Renal cortical epithelial cell (primary cell): ENCODE data around the gene PTGER1. TPM values are rescaled to one million over a fixed set of nuclear protein-coding genes. Genes with fewer than 3 reads are reported as not detected.
"Not testable (repeated sequence)": the region's sequence is repeated elsewhere in the genome, so short reads cannot be mapped to it uniquely, and the experiment has no call there.

ENCODE experiments used
- DNase-seq: peaks from one replicate; pipeline ENCODE4 v3.0.0-alpha.2; 2011; ENCODE audit warnings: low read depth
- total RNA-seq: library from RNA; depleted of rRNA; stranded (reverse); fragments of >200 nt; gene quantifications from 2 replicates; pipeline ENCODE4 v1.2.3, GENCODE V29; 2014

The PTGER1 gene, protein sequence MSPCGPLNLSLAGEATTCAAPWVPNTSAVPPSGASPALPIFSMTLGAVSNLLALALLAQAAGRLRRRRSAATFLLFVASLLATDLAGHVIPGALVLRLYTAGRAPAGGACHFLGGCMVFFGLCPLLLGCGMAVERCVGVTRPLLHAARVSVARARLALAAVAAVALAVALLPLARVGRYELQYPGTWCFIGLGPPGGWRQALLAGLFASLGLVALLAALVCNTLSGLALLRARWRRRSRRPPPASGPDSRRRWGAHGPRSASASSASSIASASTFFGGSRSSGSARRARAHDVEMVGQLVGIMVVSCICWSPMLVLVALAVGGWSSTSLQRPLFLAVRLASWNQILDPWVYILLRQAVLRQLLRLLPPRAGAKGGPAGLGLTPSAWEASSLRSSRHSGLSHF
- total RNA-seq = 0.85 and 5.0 TPM in 2 replicates

DNA sequence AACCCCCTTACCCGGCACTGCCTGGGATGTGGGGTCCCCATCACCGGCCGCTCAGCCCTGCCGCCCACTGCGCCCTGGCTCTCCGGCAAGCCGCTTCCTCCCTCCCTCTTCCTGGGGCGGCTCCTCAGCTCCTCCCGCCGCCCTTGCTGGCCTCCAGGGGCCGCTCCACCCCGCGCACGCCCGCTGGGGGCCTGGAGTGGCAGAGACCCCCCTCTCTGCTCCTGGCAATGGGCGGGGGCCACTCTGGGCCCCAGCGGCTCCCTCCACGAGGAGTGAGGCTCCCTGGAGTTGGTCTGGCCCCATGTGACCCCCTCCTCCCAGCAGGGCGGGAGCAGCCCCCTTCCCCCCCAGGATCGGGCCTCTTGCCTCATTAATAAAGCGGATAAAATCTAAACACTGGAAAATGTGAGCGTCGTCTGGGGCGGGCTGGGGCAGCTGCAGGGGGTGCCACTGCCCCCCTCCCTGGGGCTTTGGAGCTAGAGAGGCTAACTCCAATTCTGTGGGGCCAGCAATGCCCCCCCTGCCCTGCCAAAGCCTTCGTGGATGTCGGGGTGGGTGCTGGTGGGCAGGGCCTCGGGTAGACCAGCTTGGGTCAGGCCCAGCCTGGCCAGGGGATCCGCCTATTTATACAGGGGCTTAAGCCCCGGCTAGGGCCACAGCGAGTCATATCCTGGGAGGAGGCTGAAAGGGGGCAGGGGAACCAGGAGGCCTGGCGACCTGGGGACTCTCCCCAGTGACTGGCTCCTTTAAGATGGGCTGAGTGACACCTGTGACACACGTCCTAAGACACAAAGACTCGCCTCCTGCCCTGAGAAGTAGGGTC, at the start of gene PTGER1:
Gene PTGER1, minus strand, starts transcription at position 104 of the 823 bp plus-strand sequence. CDS start 1,034 bp downstream, outside the sequence.
- peak; percentile 15 for DNase-seq

DNA sequence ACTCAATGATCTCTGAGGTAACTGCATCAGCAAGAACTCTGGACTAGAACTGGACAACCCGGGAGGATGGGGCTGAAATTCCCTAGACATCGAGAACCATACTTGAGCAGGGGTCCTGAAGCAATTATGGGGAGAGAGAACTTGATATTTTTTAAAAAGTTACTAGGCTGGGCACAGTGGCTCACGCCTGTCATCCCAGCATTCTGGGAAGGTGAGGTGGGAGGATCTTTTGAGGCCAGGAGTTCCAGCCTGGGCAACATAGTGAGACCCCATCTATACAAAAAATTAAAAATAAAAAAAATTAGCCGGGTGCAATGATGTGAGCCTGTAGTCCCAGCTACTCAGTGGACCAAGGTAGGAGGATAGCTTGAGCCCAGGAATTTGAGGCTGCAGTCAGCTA, 45.4 kb upstream of the PTGER1 start:
- no peak for DNase-seq

DNA sequence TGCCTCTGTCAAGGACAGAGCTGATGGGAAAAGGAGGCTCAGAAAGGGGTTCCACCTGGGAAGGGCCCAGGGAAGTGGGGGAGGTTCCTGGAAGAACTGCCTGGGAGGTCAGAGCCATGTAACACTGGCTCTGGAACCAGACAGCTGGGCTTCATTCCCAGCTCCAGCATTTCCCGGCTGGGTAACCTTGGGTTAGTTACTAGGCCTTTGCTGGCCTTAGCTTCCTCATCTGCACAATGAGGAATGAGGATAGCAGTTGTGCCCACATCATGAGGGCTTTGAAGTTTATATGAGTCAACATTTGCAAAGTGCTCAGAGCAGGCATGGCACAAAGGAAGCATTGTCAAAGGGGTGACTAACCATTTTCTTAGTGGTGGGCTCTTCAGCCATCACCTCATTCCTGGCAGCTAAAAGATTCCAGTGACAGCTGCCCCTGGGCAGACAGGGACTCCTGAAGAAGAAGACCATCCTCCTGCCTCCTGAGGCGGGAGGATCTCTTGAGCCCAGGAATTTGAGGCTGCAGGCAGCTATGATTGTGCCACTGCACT, 44.8 kb upstream of the PTGER1 start:
- DNase-seq = peak; percentile 97

DNA sequence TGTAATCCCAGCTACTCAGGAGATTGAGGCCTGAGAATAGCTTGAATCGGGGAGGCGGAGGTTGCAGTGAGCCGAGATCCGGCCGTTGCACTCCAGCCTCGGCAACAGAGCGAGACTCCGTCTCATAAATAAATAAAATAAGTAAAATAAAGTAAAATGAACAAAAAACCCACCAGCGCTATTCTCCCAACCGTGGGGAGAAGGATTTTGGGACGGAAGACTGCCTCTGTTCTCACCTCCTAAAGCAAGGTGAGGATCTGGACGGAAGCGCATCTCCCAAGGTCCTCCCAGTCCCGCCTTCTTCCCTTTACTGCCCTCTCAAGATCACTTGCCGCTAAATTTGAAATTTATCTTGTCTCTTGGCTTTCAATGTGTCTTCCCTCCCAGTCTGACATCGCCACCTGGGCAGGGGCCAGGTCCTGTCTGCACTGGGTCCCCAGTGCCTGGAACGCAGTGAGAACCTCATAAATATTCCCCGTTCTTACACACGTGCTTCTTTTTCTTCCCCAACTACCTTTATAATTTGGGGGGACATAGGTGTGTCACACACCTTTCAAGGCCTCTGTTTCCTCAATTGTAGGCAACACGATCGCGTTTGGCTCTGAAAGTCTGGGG, 44.2 kb upstream of the PTGER1 start:
- no peak for DNase-seq

DNA sequence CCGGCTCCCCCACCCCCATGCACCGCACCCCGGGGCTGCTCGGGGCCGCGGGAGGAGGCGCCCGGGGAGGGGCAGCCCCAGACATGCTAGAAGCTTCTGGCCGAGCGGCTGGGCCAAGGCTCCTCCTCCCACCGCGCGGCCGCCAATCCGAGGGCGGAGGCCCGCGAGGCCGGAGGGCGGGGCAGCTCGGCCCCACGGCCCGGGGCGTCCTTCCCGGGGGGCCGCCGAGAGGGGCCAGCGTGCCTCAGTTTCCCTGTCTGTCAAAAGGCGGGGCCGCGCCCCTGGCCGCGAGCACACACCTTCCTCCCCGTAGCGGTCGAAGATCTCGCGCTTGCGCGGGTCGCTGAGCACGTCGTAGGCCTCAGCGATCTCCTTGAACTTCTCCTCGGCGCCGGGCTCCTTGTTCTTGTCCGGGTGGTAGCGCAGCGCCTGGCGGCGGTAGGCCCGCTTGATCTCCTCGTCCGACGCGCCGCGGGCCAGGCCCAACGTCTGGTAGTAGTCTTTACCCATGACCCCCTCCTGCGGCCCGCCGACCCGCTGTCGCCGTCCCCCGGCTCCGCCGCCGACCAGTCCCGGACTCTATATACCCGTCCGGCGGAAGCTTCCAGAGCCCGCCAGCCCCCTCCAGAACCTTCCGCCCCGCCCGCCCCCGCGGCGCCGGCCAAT, 42.8 kb upstream of the PTGER1 start, which contains the start of gene DNAJB1:
Gene DNAJB1, minus strand, starts transcription at position 558 of the 666 bp plus-strand sequence. Its CDS starts 48 bp downstream, at position 510.
- no peak for DNase-seq

DNA sequence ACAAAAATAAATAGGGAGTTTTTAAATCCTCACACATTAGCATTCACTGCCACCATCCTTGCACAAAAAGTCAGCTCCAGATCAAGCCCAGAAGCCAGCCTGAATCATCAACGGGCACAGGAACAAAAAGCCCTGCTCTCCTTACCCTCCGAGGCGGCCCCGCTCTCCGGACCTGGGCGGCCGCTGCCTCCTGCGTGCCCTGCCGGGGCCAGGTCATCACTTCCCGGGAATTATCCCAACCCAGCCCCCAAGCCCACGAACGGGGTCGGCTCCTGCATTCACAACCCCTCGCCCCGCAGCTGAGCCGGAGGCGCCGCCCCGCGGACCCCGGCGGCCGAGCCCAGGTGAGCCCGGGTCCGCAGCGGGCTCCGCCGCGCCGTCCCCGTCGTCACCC, 42.3 kb upstream of the PTGER1 start:
- no peak for DNase-seq

DNA sequence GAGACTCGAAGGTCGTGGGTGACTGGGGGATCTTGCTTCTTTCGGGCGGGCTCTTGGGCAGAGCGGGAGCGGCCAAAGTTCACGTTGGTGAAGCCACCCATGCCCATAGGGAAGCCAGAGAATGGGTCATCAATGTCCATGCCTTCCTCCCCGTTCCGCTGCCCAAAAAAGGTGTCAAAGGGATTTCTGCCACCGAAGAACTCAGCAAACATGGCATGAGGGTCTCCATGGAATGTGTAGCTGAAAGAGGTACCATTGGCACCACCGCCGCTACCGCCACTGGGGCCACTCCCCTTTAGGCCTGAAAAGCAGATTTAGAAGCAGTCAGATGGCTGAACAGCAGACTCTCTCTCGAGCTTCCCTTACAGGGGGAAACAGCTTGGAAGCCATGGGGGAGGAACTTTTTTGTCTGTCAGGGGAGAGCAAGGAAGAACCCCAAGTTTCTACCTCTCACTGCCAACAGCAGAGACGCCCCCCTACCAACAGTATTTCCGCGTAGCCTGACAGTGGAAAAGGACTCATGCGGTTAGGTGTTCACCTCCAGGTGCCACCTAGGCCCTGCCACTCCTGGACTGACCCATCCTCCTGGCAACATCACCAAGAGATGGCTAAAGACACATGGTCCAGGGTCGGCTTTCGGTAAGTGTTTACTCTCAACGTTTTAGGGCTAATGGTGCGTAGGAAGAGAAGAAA, 41.7 kb upstream of the PTGER1 start:
- no peak for DNase-seq

DNA sequence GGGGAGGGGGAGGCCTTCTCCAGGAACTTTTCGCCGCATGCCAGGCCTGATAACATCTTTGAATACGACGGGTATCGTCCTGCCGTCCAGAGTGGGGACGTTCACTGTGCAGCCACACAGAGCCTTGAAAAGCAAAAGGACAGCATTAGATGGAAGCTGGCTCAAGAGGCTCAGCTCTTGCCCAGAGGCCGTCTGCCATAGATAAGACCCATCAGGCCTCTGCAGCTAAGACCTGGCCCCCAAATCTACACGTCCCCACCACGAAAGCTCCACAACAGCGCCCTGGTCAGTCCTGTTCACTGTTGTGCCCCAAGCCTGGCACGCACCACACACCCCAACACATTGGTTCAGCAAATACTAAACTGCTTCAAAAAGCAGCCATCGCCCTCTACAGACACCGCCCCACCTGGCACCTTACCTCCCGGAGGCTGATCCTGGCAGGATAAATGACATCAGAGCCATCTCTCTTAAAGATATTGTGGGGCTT, 40.9 kb upstream of the PTGER1 start:
- DNase-seq = no peak

DNA sequence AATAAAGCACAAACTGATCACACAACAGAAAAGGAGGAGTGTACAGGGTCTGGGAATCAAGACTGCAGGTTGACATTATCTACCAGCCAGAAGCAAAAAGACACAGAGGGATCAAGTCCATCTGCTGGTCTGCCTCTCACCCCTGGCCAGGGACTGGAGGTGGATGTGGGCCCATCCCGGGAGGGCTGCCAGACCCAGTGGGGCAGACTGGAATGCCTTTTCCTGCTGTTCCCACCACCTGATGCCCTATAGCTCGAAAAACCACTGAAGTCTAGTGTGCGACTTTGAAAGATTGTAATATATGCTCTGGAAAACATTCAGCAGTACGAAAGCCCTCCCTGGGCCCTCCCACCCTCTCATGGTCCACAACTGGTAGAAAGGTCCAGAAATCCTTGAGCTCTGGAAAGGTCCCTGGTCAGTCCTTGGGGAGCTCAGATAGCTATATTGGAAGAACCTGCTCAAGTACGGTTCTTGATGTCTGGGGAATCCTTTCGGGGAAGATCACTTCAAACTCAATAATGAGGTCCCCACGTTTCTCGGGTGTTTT, 40.4 kb upstream of the PTGER1 start:
- DNase-seq = no peak

DNA sequence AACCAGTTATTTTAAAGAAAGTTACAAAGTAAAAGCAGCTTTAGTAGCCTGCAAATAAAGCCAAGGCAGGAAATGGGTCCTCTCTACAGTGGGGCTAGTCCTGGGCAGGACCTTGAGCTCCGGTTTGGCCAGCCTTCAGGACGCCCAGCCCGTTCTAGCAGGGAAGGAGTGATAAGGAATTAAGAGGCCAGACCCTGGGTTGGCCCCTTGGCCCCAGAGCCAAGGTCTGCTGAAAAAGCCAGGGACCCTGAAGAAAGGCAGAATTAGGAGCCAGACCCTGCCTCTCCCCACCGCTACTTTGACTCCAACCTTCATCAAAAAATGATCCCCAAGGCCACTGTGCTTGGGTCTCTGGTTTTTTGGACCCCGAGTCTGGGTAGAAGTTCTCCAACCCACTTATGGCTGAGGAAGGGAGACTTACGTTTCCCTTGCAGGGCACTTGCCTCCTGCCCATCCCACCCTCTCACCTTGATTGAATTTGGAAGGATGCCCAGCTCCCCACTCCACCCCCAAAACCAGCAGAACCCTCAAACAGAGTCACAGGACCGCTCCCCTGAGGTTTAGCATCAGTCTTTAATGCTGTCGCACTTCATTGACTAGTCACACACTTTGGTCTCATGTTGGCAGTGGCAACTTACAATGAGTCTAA, 39.2 kb upstream of the PTGER1 start:
- no peak for DNase-seq

DNA sequence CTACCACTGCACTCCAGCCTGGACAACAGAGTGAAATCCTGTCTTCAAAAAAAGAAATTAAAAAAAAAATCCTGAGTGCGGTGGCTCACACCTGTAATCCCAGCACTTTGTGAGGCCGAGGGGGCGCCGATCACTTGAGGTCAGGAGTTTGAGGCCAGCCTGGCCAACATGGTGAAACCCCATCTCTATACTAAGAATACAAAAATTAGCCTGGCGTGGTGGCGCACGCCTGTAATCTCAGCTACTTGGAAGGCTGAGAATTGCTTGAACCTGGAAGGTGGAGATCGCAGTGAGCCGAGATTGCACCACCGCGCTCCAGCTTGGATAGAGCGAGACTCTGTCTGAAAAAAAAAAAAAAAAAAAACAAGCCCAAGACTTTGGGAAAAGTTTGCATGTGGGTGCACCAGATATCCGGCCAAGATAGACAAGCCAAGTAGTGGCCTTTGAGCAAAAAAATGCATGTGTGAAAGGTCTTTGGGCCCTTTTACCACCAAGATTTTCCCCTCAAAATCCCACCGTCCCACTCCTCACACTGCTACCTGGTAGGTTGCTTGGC, 37.3 kb upstream of the PTGER1 start:
- no peak for DNase-seq

DNA sequence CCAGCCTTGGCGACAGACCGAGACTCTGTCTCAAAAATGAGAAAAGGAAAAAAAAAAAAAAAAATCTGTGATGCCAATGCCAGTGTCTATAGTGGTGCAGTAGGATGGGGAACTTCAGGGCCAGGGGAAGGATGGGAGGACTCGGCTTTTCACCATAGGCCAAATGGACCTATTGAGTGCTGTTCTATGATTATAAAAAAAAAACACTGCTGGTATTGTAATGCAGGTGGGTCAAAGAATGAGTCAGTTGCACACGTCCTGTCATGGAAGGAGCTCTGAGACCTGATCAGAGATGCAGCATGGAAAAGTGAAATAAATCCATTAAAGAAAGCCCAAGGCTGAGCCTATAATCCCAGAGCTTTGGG, 36.1 kb upstream of the PTGER1 start:
- no peak for DNase-seq

DNA sequence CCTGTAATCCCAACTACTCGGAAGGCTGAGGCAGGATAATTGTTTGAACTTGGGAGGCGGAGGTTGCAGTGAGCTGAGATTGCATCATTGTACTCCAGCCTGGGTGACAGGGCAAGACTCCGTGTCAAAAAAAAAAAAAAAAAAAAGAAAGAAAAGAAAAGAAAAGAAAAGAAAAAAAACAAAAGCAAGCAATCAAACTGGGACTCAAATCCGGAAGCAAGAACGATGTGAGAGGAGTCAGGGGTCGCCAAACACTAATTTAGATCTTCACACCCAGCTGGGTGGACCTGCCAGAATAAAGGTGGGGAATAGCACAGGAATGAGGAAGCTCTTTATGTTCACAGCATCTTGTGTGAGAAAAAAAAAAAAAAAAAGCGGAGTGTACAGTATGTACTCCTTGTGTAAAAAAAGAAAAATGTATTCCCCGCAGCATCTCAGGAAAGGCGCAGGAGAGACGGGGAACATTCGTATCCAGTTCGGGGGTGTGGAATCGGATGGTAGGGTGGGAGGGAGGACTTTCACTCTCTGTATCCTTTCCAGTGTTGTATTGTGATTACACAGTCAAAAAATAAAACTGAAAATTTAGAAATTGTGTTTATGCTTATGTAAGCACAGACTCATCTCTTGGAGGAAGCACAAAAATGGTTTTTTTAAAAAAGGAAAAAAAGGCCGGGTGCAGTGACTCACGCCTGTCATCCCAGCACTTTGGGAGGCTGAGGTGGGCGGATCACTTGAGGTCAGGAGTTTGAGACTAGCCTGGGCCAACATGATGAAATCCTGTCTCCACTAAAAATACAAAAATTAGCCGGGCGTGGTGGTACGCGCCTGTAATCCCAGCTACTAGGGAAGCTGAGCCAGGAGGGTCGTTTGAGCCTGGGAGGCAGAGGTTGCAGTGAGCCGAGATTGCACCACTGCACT, 35.4 kb upstream of the PTGER1 start:
- no peak for DNase-seq

DNA sequence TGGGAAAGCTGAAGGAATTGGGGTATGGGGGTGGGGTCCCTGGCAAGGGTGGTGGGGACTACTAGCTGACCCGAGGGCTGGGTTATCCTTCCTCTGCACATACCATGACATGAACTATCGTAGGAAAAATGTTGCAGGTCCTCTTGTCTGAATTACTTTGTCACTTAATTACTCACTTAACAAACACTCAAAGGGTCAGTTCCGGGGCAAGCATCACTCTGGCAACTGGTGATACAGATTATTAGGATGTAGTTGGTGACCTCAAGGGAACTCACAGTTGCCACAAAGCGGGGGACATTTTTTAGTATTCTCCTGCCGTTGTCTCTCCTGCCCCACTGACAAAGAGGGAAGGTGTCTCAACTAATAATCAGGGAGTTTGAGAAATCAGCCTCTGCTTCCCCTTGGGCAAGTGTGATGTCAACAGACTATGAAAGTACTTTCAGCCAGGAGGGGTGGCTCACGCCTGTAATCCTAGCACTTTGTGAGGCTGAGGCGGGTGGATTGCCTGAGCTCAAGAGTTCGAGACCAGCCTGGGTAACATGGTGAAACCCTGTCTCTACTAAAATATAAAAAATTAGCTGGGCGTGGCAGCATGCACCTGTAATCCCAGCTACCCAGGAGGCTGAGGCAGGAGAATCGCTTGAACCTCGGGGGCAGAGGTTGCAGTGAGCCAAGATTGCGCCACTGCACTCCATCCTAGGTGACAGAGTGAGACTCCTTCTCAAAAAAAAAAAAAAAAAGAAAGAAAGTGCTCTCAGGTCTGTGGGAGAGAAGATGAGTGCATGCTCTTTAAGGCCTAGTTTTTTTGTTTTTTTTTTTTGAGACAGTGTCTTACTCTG, 32.8 kb upstream of the PTGER1 start:
- peak; percentile 70 for DNase-seq

DNA sequence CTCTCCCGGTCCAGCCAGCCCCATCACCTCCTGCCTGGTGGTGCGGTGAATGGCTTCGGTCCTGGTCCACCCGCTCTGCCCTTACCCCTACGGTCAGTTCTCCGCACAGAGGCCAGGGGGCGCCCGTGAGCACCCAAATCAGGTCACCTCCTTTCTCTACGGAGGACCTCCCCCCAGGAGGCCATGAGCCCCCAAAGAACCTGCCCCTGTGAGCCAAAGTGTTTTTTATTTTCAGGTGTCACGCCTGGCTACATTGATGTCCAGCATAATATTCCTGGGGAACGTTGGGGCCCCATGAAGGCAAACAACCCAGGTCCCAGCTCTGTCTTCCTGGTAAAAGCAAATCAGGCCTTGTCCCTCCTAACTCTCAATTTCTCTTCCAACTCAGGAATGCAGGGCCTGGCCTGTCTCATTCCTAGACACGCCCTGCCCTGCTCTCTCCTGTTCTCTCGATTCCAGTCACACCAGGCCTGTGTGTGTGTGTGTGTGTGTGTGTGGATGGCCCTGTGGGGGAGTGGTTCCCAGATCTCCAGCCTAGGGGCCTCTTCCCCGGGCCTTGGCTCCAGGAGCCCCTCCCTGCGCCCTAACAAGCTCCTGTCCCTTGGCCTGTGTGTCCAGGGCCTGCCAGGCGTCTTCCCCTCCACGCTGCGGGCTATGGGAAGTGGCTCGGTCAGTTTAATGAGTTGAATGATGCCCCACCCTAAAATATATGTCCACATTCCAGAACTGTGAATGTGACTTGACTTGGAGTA, 30.5 kb upstream of the PTGER1 start:
- DNase-seq = peak; percentile 70

DNA sequence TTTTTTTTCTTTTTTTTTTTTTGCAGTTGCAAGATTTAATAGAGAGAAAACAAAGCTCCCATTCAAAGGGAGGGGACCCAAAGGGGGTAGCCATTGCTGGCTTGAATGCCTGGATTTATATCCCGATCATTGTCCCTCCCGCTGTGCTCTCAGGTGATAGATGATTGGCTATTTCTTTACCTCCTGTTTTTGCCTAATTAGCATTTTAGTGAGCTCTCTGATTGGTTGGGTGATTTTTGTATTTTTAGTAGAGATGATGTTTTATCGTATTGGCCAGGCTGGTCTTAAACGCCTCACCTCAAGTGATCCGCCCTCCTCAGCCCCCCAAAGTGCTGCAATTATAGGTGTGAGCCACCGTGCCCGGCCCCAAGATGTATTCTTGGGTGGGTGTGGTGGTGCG, 29.4 kb upstream of the PTGER1 start:
- DNase-seq = not testable (repeated sequence)

DNA sequence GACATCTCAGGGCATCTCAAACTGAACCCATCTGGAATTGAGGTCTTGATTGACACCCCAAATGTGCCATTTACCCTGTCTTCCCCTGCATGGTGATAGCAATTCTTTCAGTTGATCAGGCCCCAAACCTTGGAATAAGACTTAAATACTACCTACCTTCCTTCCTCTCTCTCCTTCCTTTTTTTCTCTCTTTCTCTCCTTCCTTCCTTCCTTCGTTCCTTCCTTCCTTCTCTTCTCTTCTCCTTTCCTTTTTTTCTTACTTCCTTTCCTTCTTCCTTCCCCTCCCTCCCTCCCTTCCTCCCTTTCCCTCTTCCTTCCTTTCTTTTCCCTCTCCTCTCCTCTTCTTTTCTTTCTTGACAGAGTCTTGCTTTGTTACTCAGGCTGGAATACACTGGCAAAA, 28.1 kb upstream of the PTGER1 start:
- DNase-seq = no peak
